ENCODE measurements around the gene TNIK.
"Not testable (repeated sequence)": the region's sequence is repeated elsewhere in the genome, so short reads cannot be mapped to it uniquely, and the experiment has no call there.

TNIK gene

GRCh38 chr3:171468296-171468906, 8.2 kb upstream of the TNIK start:
- DNase-seq = no peak

GRCh38 chr3:171465763-171466162, 5.6 kb upstream of the TNIK start:
- no peak for DNase-seq

DNA sequence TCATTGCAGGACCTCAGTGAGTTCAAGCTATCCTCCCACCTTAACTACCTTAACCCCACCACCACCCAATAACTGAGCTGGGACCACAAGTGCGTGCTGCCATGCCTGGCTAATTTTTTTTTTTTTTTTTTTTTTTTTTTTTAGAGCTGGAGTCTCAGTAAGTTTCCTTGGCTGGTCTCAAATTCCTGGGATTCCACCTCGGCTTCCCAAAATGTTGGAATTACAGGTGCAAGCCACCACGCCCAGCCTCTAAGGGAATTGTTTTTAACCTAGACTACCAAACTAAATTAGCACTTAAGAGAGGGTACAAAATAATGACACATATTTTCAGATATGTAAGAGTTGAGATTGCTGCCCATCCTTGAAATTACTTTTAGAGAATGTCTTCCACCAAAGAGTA, 4.3 kb upstream of the TNIK start:
- DNase-seq = no peak

- DNase-seq = no peak
These were observed 2.0 kb upstream of the TNIK start for GRCh38 chr3:171462224-171462623.

- no peak for DNase-seq
These were observed 1.3 kb upstream of the TNIK start for GRCh38 chr3:171461525-171461917.

DNA sequence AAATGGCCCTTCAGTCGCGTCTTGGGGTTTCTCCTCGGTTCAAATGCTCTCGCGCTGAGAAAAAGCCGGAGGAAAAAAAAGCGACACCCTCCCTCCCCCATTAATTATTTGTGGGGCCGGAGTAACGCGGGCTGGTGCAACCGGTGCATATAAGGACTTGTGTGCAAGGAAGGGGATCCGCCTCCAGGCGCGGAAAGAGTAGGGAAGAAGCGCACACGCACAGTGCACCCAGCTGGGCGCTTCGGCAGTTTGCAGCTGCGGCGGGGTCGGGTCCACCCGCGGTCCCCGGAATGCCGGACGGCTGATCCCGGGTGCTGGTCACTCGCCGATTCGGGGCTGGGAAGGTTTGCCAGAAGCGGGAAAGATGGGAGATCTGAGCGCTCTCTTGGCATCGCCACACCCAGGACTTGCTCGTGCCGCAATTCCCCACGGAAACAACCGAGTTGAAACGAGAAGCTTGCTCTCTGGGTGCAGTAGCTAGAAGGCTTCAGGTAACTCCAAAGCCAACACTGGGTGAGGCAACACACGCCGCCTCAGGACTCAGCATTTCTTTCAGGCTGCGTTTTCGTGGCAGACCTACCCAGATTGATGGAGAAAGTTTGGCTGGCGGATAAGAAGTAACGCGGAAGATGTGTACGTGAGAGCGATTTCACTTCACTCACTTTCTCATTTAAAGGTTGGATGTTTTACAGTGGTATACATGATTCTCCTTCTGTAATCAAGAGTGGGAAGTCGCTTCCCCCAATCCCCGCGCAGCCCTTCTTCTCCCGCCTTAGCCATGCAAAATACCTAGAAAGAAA, 720 bp upstream of the TNIK start:
- DNase-seq = peak; percentile 32

- peak; percentile 18 for DNase-seq
These were observed 866 bp downstream of the TNIK start for GRCh38 chr3:171459137-171459941.

DNA sequence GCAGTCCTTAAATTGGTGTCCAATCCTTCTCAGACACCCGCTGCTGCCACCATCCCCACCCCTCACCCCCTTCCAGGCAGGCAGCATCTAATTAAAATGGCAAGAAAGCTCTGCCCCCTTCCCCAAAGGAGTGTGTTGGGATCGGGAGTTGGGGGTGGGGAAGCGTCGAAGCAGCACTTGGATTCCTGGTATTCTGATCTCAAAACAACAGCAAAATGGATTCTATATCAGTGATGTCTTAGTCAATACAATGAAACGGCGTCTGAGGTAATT, 1.4 kb downstream of the TNIK start:
- DNase-seq = no peak

DNA sequence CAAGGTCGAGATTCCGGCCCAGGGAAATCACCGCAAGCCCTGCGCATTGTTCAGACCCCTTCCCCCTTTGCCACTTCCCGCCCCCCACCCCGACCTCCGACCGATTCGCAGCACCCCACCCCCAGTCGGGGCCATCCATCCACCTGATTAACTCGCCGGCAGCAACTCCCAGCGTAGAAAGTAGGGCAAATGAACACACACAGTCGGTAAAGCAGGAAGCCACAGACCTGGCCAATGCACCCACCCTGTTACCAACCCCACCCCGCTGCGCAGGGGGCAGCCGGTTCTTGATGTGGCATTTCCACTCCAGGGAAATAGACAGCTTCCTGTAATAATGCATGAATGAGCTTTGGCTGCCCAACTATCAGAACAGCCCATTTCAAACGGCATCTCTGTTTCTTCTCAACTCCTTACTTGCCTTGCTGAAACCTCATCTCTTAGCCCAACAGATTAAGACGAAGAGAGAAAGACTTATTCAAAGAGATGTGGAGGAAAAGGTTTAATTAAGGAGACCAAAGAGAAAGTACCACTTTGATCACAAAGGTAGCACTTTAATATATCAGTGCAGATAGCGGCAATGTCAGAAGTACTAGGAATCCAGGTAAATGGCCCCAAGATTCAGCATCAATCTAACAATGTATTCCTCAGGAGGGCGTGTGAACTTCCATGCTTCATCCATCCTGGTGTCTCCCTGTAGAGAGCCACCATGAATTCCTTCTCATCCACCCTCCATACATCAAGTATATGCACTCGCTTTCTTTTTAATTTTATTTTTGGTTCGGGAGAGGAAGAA, 1.9 kb downstream of the TNIK start:
- no peak for DNase-seq

- no peak for DNase-seq
These were observed 2.6 kb downstream of the TNIK start for GRCh38 chr3:171457607-171458061.

DNA sequence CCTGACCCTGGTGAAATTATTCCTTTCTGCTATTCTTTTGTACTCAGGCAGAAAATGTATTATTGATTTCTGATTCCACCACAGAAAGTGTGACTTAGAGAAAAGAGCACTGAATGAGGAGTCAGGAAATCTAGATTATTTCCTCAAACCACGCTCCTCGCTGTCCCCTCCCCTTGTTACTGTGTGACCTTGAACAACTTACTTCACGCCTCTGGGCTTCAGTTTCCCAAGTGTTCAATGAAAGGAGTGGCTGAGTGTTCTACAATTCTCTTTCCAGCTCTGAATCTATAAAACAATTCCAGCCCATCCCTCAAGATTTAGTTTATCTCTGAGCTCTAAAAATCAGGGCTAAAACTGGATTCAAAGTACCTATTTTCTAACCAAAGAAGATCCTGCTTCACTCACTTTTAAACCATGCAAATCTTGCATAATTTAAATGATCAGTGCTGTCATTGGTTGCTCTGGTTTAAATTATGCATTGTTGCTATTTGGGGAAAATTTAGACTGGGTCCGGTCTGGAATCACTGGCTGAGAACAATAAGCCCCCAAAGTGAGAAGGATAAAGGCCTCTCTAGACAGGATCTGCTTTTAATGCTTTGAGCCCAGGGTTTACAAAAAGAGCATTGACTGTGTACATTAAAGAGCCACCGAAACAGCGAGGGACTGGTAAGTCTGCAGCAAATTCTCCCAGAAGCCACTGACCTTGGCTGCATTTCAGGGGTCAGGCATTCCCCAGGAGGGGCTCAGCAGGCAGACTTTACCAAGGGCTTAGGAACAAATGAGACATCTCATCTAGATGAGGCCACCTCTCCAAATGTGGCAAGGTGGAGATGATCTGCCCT, 3.2 kb downstream of the TNIK start:
- DNase-seq = no peak

DNA sequence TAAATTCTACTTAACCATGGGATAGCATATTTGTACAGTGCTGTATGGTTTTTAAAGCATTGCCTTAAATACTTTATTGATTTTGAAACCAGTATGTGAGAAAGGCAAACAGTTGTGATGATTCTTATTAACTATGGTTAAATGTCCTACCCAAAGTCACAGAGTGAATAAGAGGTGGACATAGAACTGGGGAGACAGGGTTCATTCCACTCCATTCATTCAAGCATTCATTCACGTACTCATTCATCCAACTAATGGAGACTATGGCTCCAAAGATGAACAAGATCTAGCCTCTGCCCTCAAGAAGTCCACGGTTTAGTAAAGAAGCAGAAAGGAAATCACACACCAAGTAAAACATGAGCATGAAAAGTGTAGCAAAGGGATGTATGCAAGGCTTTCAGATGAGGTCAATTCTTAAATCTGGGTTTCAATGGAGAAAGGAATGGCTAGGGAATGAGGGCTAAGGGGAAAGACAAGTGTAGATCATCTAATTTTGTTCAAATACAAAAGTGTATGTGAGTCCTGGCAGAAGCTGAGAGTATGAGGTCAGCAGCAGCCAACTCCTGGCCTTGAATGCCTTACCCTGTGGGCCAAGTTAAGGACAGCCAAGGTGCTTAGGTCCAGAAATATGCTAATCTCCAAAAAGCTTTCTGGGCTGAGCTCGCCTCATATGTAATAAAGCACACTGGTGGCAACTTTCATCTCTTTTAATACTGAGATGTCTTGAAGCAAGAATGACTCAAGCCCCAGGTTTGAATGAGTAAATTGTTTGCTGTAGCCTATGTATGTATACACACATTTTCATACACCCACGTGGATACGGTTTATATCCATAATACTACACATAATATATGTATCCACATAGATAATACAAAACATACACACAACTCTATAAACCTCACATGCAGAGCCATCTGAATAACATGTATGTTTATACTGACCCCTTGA, 4.3 kb downstream of the TNIK start:
- no peak for DNase-seq

DNA sequence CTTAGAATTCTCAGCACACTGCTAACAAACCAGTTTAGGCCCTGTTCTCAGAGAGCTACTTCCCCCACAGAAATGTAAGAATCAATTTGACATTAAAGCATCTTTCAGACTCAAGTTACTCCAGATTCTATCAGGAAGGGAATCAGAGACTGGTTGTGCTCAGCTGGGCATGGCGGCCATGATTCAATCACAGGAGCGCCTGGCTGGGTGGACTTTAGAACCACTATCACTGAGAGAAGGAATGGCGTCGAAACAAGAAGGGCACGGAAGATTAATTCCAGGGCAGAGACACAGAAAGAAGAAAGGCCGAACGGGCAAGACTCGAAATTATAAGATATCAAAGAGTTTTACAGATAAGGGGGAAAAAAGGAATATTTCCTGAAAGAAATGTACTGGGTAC, 6.2 kb downstream of the TNIK start:
- no peak for DNase-seq

DNA sequence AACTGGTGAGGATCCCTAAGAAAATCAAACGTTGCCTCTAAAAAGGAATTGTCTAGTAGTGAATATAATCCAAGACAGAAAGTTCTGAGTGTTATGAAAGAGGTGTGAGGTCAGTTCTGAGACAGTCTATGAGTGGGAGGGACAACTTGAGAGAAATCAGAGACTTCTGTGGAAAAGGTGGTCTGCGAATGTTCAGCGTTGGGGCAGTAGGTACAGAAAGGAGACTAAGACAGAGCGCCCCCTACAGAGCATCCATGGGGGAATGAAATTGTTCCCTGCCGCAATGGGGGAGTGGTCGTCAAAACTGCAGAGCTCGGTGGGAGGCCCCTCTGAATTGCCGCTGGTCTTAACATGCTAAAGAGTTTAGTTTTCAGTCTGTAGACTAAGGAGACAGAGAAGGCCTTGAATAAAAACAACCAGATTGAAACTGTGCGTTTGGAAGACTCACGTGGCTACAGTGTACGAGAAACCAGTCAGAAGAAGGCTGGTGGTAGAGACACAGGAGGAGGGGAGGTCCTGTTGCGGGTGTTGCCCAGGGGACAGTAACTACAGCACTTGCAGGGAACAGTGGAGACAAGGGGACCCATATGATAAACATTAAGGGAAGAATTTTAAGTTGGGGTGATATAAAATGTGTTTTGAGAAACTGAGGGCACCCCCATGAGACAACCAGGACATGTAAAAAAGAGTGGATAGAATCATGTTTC, 6.9 kb downstream of the TNIK start:
- DNase-seq = no peak

GRCh38 chr3:171452328-171452727, 7.9 kb downstream of the TNIK start:
- no peak for DNase-seq

DNA sequence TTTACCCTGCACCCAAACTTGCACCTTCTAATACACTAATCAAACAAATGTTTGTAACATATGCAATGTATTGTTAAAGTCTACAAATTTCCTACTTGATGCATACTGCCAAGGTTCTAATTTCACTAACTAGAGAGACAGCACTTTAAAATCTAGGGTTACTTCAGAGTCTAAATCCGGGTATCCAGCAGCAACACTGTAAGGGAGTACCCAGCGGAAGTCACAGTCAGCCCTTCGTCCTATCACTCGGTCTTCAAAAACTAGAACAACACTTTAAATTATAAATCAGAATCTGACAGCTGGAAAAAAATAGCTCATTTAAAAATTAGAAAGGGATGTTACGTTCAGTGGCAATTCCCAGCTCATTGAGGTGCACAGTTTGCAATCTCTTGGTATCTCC, 8.3 kb downstream of the TNIK start:
- DNase-seq = no peak

DNA sequence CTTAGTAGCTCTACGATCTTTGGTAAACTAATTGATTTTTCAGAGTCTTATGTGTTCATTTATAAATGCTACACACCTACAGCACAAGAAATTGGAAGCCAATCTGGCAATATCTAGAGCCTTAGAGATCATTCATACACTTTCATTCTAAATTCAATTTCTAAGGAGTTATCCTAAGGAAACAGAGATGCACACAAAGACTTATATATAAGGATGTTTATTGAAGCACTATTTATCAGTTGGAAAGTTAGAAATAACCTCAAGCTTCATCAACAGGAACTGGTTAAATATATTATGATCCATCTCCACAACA, 12.7 kb downstream of the TNIK start:
- not testable (repeated sequence) for DNase-seq

GRCh38 chr3:171446801-171447578, 13.2 kb downstream of the TNIK start:
- DNase-seq = no peak

DNA sequence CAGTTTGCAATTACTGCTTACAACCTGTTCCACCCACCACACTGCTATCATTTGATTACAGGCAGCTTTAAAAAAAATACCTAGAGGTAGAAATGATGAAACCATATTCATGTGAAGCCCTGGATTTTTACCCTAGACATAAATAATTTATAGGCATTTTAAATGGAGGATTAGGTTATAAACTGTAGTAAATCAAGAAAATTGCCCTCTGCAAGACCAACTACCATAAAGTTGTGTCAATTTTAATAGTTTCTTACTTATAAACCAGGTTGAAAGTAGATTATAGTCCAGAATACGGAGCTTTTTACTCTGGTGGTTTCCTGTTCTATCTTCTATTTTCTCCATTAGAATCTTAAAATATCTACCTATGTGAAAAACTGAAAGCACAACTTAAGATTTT, 13.9 kb downstream of the TNIK start:
- no peak for DNase-seq
